Parathyroid adenoma (tissue), 2 donors: ENCODE measurements around the gene DZIP3.
"Not testable (repeated sequence)": the region's sequence is repeated elsewhere in the genome, so short reads cannot be mapped to it uniquely, and the experiment has no call there.

Experiments used
- H2AFZ ChIP-seq: fragments of 300-600 bp; sonication (generic); one replicate; pipeline ENCODE4 v1.7.0; 2017; ENCODE audit warnings: antibody characterized with exemption, mild to moderate bottlenecking
- H3K27ac ChIP-seq: fragments of 300-600 bp; sonication (generic); one replicate; pipeline ENCODE4 v1.7.0; 2017
- H3K27me3 ChIP-seq: fragments of 300-600 bp; sonication (generic); one replicate; pipeline ENCODE4 v1.7.0; 2017; ENCODE audit warnings: low read length; ENCODE audit not compliant: control insufficient read depth, insufficient read depth
- H3K36me3 ChIP-seq: fragments of 300-600 bp; sonication (generic); one replicate; pipeline ENCODE4 v1.7.0; 2017; ENCODE audit warnings: low read length; ENCODE audit not compliant: control insufficient read depth, insufficient read depth
- H3K4me1 ChIP-seq: fragments of 300-600 bp; sonication (generic); one replicate; pipeline ENCODE4 v1.7.0; 2017; ENCODE audit warnings: control low read depth
- H3K4me2 ChIP-seq: fragments of 300-600 bp; sonication (generic); one replicate; pipeline ENCODE4 v1.7.0; 2017; ENCODE audit warnings: low read length
- H3K4me3 ChIP-seq: fragments of 300-600 bp; sonication (generic); one replicate; pipeline ENCODE4 v1.7.0; 2017; ENCODE audit warnings: low read depth, low read length
- H3K79me2 ChIP-seq: fragments of 300-600 bp; sonication (generic); one replicate; pipeline ENCODE4 v1.7.0; 2017; ENCODE audit warnings: control low read depth
- H3K9ac ChIP-seq: fragments of 300-600 bp; sonication (generic); one replicate; pipeline ENCODE4 v1.7.0; 2017; ENCODE audit warnings: mild to moderate bottlenecking
- H3K9me3 ChIP-seq: fragments of 300-600 bp; sonication (generic); one replicate; pipeline ENCODE4 v1.7.0; 2017; ENCODE audit warnings: low read length; ENCODE audit not compliant: control insufficient read depth
- CTCF ChIP-seq: fragments of 300-600 bp; sonication (generic); IDR thresholded peaks from one replicate; pipeline ENCODE4 v1.7.0; 2017; ENCODE audit warnings: antibody characterized with exemption, mild to moderate bottlenecking
- donor health status: primary hyperparathyroidism.

Gene DZIP3

DNA sequence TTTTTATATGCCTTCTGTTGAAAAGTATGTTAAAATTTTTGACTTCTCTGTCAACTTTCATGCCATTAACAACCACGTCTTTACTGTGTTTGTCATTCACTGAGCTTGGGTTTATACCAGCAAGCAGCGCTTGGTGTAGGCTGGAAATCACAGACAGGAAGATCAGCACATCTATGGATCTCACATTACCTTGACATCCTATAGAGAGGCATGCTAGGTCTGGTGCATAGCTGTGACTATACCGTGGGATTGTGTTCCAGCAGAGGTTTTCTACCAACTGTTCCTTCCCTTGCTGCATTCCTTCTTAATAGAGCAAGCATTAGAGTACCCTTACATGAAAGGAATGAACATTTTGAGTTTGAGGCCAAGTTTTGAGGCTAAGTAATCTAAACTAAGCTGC is 53.0 kb downstream of the DZIP3 start:
- no peaks in the 10 kb centered on the region for H3K27me3 ChIP-seq
- H3K4me2 ChIP-seq, result no peak overlapping the region
- H3K4me1 ChIP-seq, result no peaks in the 10 kb centered on the region
- H3K4me3 ChIP-seq, result no peak overlapping the region
- no peak overlapping the region for H3K9ac ChIP-seq
- no peak overlapping the region for H3K27ac ChIP-seq
- no peaks in the 10 kb centered on the region for H3K9me3 ChIP-seq
- no peak for TF ChIP-seq CTCF
- H3K36me3 ChIP-seq, result no peaks in the 10 kb centered on the region
- no peak overlapping the region for H2AFZ ChIP-seq
- no peaks in the 10 kb centered on the region for H3K79me2 ChIP-seq

- no peak overlapping the region for H3K9ac ChIP-seq
- H3K27ac ChIP-seq, result no peak overlapping the region
- no peak overlapping the region for H3K4me3 ChIP-seq
- H3K79me2 ChIP-seq, result no peaks in the 10 kb centered on the region
- no peaks in the 10 kb centered on the region for H3K36me3 ChIP-seq
- no peak overlapping the region for H2AFZ ChIP-seq
- H3K9me3 ChIP-seq, result no peaks in the 10 kb centered on the region
- no peaks in the 10 kb centered on the region for H3K4me1 ChIP-seq
- H3K27me3 ChIP-seq, result no peaks in the 10 kb centered on the region
- TF ChIP-seq CTCF, result no peak
- H3K4me2 ChIP-seq, result no peak overlapping the region
Observed at GRCh38 chr3:108645364-108645763, 55.8 kb downstream of the DZIP3 start.

DNA sequence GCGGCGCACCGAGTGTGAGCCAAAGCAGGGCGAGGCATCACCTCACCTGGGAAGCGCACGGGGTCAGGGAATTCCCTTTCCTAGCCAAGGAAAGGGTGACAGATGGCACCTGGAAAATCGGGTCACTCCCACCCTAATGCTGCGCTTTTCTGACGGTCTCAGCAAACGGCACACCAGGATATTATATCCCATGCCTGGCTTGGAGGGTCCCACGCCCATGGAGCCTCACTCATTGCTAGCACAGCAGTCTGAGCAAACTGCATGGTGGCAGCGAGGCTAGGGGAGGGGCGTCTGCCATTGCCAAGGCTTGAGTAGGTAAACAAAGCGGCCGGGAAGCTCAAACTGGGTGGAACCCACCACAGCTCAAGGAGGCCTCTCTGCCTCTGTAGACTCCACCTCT is 66.1 kb downstream of the DZIP3 start:
- H3K4me1 ChIP-seq, H3K9me3 ChIP-seq, H3K4me3 ChIP-seq, H3K36me3 ChIP-seq, H3K27ac ChIP-seq, H2AFZ ChIP-seq, H3K79me2 ChIP-seq, H3K9ac ChIP-seq, H3K27me3 ChIP-seq, H3K4me2 ChIP-seq: not testable (repeated sequence)

GRCh38 chr3:108661699-108662098 is 72.2 kb downstream of the DZIP3 start:
- Histone ChIP-seq H3K4me2 (no peak overlapping the region), H3K9ac (no peak overlapping the region), H2AFZ (no peak overlapping the region), H3K9me3 (no peaks in the 10 kb centered on the region), H3K27ac (no peak overlapping the region), H3K36me3 (no peaks in the 10 kb centered on the region), H3K79me2 (no peaks in the 10 kb centered on the region), H3K27me3 (no peaks in the 10 kb centered on the region), H3K4me3 (no peak overlapping the region), H3K4me1 (no peaks in the 10 kb centered on the region)
- no peak for TF ChIP-seq CTCF

DNA sequence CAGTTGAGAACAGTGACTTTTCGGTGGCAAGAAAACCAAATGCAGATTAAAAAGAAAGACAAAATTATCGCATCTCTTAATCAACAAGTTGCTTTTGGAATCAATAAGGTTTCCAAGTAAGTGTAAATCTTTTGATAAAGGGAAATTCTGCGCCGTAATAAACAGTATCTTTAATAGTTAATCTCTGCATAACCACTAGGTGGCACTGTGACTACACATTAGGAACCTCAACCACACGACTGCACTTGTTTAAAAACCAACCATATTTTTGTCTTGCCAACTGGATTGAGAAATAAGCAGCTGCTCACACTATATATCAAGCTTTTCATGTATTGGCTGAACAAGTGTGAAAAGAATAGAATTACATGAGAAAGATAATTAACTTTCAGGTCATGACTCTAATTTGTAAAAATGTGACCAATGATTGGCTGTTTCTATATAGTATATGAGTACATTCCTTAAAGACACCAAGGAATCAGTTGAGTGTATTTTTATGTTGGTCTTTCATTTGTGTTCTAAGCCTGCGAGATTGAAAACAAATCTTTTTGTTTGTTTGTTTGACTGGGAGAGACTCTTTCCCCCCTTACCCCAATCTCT is 72.7 kb downstream of the DZIP3 start:
- no peak overlapping the region for H2AFZ ChIP-seq
- H3K4me2 ChIP-seq, result no peak overlapping the region
- H3K9me3 ChIP-seq, result no peaks in the 10 kb centered on the region
- no peaks in the 10 kb centered on the region for H3K4me1 ChIP-seq
- no peak overlapping the region for H3K4me3 ChIP-seq
- no peak overlapping the region for H3K27ac ChIP-seq
- peak; percentile 78 for TF ChIP-seq CTCF
- H3K27me3 ChIP-seq, result no peaks in the 10 kb centered on the region
- no peak overlapping the region for H3K9ac ChIP-seq
- no peaks in the 10 kb centered on the region for H3K79me2 ChIP-seq
- no peaks in the 10 kb centered on the region for H3K36me3 ChIP-seq
